Astrocyte (in vitro differentiated cells and primary cell): ENCODE results near the gene SLC29A1.

Experiments
- EZH2 ChIP-seq: IDR thresholded peaks from 2 replicates; pipeline ENCODE4 v1.6.1; 2012; ENCODE audit warnings: mild to moderate bottlenecking, low read length, inconsistent platforms; ENCODE audit not compliant: insufficient read depth
- TF ChIP-seq, protein P1 (sequence below): IDR thresholded peaks from 2 replicates; pipeline ENCODE4 v1.5.1; 2011; ENCODE audit warnings: low read depth, mild to moderate bottlenecking, inconsistent platforms, low read length, moderate library complexity; ENCODE audit not compliant: insufficient read depth

DNA sequence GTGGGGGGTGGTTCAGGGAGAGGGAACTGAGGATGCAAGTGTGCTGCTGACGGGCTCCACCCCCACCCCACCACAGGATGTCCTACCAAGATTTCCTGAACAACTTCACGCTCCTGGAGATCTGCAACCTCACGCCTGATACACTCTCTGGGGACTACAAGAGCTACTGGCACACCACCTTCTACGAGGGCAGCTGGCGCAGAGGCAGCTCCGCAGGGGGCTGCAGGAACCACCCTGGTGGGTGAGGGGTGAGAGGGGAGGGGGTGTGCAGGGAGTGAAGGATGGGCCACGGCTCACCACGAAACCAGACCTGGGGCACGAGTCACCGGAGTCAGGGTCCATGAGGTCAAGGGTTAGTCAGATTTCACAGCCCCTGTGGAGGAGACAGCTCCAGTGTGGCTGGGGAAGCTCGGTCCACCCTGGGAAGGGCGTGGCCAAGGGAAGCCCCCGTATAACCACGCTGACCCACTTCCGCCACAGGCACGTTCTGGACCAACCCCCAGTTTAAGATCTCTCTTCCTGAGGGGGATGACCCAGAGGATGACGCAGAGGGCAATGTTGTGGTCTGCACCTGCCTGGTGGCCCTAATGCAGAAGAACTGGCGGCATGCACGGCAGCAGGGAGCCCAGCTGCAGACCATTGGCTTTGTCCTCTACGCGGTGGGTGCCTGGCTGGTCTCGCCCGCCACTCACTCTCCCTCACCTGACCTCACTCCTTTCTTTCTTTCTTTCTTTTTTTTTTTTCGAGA, 46.5 kb upstream of the SLC29A1 start:
- TF ChIP-seq, protein P1, sequence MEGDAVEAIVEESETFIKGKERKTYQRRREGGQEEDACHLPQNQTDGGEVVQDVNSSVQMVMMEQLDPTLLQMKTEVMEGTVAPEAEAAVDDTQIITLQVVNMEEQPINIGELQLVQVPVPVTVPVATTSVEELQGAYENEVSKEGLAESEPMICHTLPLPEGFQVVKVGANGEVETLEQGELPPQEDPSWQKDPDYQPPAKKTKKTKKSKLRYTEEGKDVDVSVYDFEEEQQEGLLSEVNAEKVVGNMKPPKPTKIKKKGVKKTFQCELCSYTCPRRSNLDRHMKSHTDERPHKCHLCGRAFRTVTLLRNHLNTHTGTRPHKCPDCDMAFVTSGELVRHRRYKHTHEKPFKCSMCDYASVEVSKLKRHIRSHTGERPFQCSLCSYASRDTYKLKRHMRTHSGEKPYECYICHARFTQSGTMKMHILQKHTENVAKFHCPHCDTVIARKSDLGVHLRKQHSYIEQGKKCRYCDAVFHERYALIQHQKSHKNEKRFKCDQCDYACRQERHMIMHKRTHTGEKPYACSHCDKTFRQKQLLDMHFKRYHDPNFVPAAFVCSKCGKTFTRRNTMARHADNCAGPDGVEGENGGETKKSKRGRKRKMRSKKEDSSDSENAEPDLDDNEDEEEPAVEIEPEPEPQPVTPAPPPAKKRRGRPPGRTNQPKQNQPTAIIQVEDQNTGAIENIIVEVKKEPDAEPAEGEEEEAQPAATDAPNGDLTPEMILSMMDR: no peak
- no peak for TF ChIP-seq EZH2
